SU-DHL-6 (cell line): ENCODE measurements around the gene TCP11L1.

ENCODE experiments used
- H2AFZ ChIP-seq: fragments of 200-600 bp; sonication (generic); 2 replicates; pipeline ENCODE4 v1.6.1; 2014; ENCODE audit warnings: low read depth, mild to moderate bottlenecking, moderate library complexity, mixed read lengths, antibody characterized with exemption, low read length; ENCODE audit not compliant: severe bottlenecking
- H3F3A ChIP-seq: fragments of 200-600 bp; shearing (Covaris generic); 2 replicates; pipeline ENCODE4 v1.6.0; 2016; ENCODE audit warnings: antibody characterized with exemption, mild to moderate bottlenecking; ENCODE audit not compliant: insufficient read depth
- H3K27ac ChIP-seq: fragments of 200-600 bp; sonication (generic); 2 replicates; pipeline ENCODE4 v1.5.1; 2016; ENCODE audit warnings: low read depth, mild to moderate bottlenecking, low read length, moderate library complexity, mixed read lengths
- H3K27me3 ChIP-seq: fragments of 200-600 bp; sonication (generic), shearing (Covaris generic); 2 replicates; pipeline ENCODE4 v1.6.0; 2014; ENCODE audit warnings: mild to moderate bottlenecking, low read length
- H3K36me3 ChIP-seq: fragments of 200-600 bp; sonication (generic); 2 replicates; pipeline ENCODE4 v1.6.1; 2014; ENCODE audit warnings: mild to moderate bottlenecking, low read length, mixed read lengths
- H3K4me2 ChIP-seq: fragments of 300-600, 200-600 bp; shearing (Covaris generic), sonication (generic); 2 replicates; pipeline ENCODE4 v1.6.0; 2014; ENCODE audit warnings: low read length, low read depth, mild to moderate bottlenecking; ENCODE audit not compliant: poor library complexity, severe bottlenecking
- H3K4me3 ChIP-seq: fragments of 200-600 bp; sonication (generic); 2 replicates; pipeline ENCODE4 v1.5.1; 2014; ENCODE audit warnings: antibody characterized with exemption, low read length, mild to moderate bottlenecking, mixed read lengths; ENCODE audit not compliant: insufficient read depth, poor library complexity, severe bottlenecking
- H3K79me2 ChIP-seq: fragments of 200-600 bp; sonication (generic); 2 replicates; pipeline ENCODE4 v1.6.1; 2014; ENCODE audit warnings: mild to moderate bottlenecking, low read length, moderate library complexity; ENCODE audit not compliant: insufficient read depth
- H3K9ac ChIP-seq: fragments of 200-600 bp; sonication (generic); 2 replicates; pipeline ENCODE4 v1.7.0; 2014; ENCODE audit warnings: mild to moderate bottlenecking, low read length
- H3K9me2 ChIP-seq: fragments of 200-600 bp; sonication (generic); replicated peaks from 2 replicates; pipeline ENCODE4 v1.6.1; 2014; ENCODE audit warnings: low read length; ENCODE audit not compliant: insufficient read depth
- H3K9me3 ChIP-seq: fragments of 200-600 bp; sonication (generic); 2 replicates; pipeline ENCODE4 v1.6.1; 2014; ENCODE audit warnings: low read length, mixed read lengths; ENCODE audit not compliant: insufficient read depth
- H4K20me1 ChIP-seq: fragments of 200-600 bp; sonication (generic); 2 replicates; pipeline ENCODE4 v1.6.1; 2014; ENCODE audit warnings: low read depth, mild to moderate bottlenecking, antibody characterized with exemption, low read length, moderate library complexity, mixed read lengths
- CTCF ChIP-seq: fragments of 200-600 bp; sonication (generic); IDR thresholded peaks from one replicate; pipeline ENCODE4 v1.5.1; 2017; ENCODE audit warnings: antibody characterized with exemption, mild to moderate bottlenecking, low read length, moderate library complexity; ENCODE audit not compliant: insufficient read depth, poor library complexity, severe bottlenecking
- EZH2phosphoT487 ChIP-seq: fragments of 200-600 bp; sonication (generic), shearing (Covaris generic); conservative IDR thresholded peaks from 2 replicates; pipeline ENCODE4 v1.6.1; 2018; ENCODE audit warnings: mild to moderate bottlenecking, antibody characterized with exemption, low read length, moderate library complexity, mixed read lengths

TCP11L1 gene

GRCh38 chr11:33064033-33064825, 24.9 kb downstream of the TCP11L1 start:
- H3K36me3 ChIP-seq: no peaks in the 10 kb centered on the region
- no peak overlapping the region for H3K9ac ChIP-seq
- no peak overlapping the region for H2AFZ ChIP-seq
- no peak overlapping the region for H3K4me3 ChIP-seq
- no peak overlapping the region for H3K4me2 ChIP-seq
- H3K9me2 ChIP-seq: no peaks in the 10 kb centered on the region
- no peaks in the 10 kb centered on the region for H3K79me2 ChIP-seq
- TF ChIP-seq EZH2phosphoT487 (no peak), CTCF (no peak)
- H3K27ac ChIP-seq: no peak overlapping the region
- no peaks in the 10 kb centered on the region for H3K27me3 ChIP-seq
- no peaks in the 10 kb centered on the region for H4K20me1 ChIP-seq
- H3F3A ChIP-seq: no peaks in the 10 kb centered on the region
- H3K9me3 ChIP-seq: no peaks in the 10 kb centered on the region

GRCh38 chr11:33064866-33065265, 25.5 kb downstream of the TCP11L1 start:
- no peak overlapping the region for H3K4me2 ChIP-seq

DNA sequence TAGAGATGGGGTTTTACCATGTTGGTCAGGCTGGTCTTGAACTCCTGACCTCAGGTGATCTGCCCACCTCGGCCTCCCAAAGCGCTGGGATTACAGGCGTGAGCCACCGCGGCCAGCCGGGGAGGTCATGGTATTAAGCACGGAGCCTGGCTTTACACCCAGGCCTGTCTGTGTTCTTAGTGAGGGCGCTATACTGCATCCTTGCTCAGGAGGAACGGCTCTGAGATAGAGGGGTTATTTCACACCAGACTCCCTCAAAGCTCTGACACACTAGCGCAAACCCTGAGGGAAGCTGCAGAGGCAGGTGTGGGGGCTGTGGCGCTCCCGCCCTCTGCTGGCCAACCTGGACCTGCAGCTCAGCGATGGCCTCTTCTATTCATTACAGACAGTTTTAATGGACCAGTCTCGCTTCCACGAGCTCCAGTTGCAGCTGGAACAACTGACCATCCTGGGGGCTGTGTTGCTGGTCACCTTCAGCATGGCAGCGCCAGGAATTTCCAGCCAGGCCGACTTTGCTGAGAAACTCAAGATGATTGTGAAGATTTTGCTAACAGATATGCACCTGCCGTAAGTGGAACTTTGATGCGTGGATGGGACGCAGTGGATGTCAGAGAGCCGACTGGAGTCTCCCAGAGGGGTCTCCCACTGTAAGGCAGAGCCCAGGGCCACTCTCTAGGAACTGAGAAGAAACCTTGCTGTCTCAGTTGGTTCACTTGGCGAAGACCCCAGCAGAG, 26.2 kb downstream of the TCP11L1 start:
- Histone ChIP-seq H3K27ac (no peak overlapping the region), H4K20me1 (no peaks in the 10 kb centered on the region), H3K27me3 (no peaks in the 10 kb centered on the region), H3K9me3 (no peaks in the 10 kb centered on the region), H3K79me2 (no peaks in the 10 kb centered on the region), H3K36me3 (no peaks in the 10 kb centered on the region), H3K9me2 (no peaks in the 10 kb centered on the region), H2AFZ (no peak overlapping the region), H3K9ac (no peak overlapping the region), H3K4me3 (no peak overlapping the region), H3F3A (no peaks in the 10 kb centered on the region), H3K4me2 (no peak overlapping the region)
- TF ChIP-seq EZH2phosphoT487 (no peak), CTCF (peak; percentile 49)

More at GRCh38 chr11:33064866-33065265, 25.5 kb downstream of the TCP11L1 start:
- Histone ChIP-seq H2AFZ (no peak overlapping the region), H3K27ac (no peak overlapping the region), H3K9ac (no peak overlapping the region), H4K20me1 (no peaks in the 10 kb centered on the region), H3K27me3 (no peaks in the 10 kb centered on the region), H3K4me3 (no peak overlapping the region), H3K9me2 (no peaks in the 10 kb centered on the region), H3K79me2 (no peaks in the 10 kb centered on the region), H3F3A (no peaks in the 10 kb centered on the region), H3K9me3 (no peaks in the 10 kb centered on the region), H3K36me3 (no peaks in the 10 kb centered on the region)
- TF ChIP-seq EZH2phosphoT487: no peak

DNA sequence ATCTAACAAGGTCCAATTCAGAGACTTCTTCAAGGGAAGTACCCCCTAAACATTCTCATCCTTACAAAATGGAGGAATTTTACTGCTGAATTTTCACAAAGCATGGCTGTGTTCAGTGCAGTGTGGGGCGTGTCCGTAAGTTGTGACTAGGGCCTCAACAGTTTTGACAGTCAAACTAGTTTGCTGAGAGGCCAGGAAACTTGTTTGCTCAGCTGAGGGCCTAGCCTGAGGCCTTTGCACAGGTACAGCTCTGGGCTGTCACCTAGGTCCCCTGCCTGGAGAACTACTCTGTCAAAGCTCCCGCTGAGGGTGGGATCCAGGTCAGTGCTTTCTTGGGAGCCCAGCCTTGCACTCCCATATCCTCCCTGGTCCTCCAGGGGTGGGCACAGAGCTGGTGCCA, 27.9 kb downstream of the TCP11L1 start:
- H3K36me3 ChIP-seq: no peaks in the 10 kb centered on the region
- H3K4me2 ChIP-seq: no peak overlapping the region
- H3K27ac ChIP-seq: no peak overlapping the region
- TF ChIP-seq EZH2phosphoT487 (no peak), CTCF (no peak)
- no peak overlapping the region for H2AFZ ChIP-seq
- no peak overlapping the region for H3K4me3 ChIP-seq
- no peaks in the 10 kb centered on the region for H3K79me2 ChIP-seq
- no peaks in the 10 kb centered on the region for H3K9me3 ChIP-seq
- H4K20me1 ChIP-seq: no peaks in the 10 kb centered on the region
- no peak overlapping the region for H3K9ac ChIP-seq
- H3K9me2 ChIP-seq: no peaks in the 10 kb centered on the region
- H3K27me3 ChIP-seq: no peaks in the 10 kb centered on the region
- H3F3A ChIP-seq: no peaks in the 10 kb centered on the region
